Measurements from ENCODE around the gene ENTHD1.

ENTHD1 gene

GRCh38 chr22:39733191-39733590 is 160.4 kb downstream of the ENTHD1 start:
- no peak for FAIRE-seq
- TF ChIP-seq POLR2AphosphoS5 (IDR thresholded peaks at IDR 0.05; ENCODE audit: low read depth, low read length) = no peak
- no peak for TF ChIP-seq POLR2A (IDR thresholded peaks at IDR 0.05; ENCODE audit: low read depth, low read length)
- TF ChIP-seq TAF1 (IDR thresholded peaks at IDR 0.05; ENCODE audit: borderline replicate concordance, low read depth, low read length) = no peak
- no peak for DNase-seq (ENCODE audit: insufficient read length)

DNA sequence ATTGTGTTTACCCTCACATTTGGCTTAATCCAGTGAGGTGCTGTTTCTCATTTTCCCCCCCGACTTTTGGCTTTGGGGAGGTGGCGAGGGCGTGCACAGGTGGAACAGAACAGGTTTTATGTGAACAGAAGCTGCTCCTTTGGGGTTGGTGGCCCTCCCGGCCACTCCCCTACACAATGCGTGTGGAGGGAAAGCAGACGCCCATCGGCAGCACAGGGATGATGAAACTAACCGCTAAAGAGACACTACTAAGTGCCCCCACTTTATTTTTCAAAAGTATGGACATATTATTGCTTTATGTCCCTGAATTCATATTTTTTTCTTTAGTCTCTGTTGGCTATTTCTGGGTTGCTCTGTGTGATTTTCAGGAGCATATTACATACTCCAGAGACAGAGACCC is 160.9 kb downstream of the ENTHD1 start:
- FAIRE-seq (no peak), DNase-seq (ENCODE audit: insufficient read length) (no peak)
- no peak for TF ChIP-seq TAF1 (IDR thresholded peaks at IDR 0.05; ENCODE audit: borderline replicate concordance, low read depth, low read length)
- TF ChIP-seq POLR2A (IDR thresholded peaks at IDR 0.05; ENCODE audit: low read depth, low read length) = no peak
- no peak for TF ChIP-seq POLR2AphosphoS5 (IDR thresholded peaks at IDR 0.05; ENCODE audit: low read depth, low read length)

DNA sequence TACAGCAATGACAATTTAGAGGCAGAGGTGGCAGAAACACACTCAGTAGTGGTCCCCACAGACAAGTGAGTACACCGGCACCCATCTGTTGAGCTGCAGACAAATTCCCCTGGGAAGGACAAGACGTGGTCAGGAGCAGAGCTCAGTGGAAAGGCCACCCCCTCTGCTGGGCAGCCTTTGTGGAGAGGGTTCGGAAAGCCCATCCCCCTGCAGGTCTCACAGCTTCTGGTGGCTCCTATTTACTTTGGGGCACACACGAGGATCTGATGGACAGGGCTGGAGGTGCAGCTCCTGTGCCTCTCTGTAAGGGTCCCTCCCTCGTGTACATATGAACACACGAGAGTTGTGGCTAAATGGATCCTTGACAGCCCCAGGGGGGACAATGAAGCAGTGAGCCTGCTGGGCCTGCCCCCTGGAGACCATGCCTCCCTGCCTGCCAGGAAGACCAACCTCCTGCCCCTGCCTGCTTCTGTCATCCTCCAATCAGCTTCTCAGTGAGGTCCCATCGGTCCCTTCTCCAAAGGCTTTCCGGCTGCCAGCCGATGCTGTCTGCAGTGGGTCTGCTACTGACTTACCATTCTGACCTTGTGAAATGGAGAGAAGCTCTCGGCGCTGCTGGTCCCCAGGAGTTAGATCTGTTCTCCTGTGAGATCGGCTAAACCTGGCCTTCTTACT is 161.5 kb downstream of the ENTHD1 start:
- DNase-seq (ENCODE audit: insufficient read length) (no peak), FAIRE-seq (no peak)
- TF ChIP-seq POLR2A (IDR thresholded peaks at IDR 0.05; ENCODE audit: low read depth, low read length) = no peak

- DNase-seq (ENCODE audit: insufficient read length) (no peak), FAIRE-seq (no peak)
- no peak for TF ChIP-seq POLR2A (IDR thresholded peaks at IDR 0.05; ENCODE audit: low read depth, low read length)
- no peak for TF ChIP-seq TAF1 (IDR thresholded peaks at IDR 0.05; ENCODE audit: borderline replicate concordance, low read depth, low read length)
- TF ChIP-seq POLR2AphosphoS5 (IDR thresholded peaks at IDR 0.05; ENCODE audit: low read depth, low read length) = no peak
Measured at GRCh38 chr22:39731481-39731880, 162.1 kb downstream of the ENTHD1 start.

DNA sequence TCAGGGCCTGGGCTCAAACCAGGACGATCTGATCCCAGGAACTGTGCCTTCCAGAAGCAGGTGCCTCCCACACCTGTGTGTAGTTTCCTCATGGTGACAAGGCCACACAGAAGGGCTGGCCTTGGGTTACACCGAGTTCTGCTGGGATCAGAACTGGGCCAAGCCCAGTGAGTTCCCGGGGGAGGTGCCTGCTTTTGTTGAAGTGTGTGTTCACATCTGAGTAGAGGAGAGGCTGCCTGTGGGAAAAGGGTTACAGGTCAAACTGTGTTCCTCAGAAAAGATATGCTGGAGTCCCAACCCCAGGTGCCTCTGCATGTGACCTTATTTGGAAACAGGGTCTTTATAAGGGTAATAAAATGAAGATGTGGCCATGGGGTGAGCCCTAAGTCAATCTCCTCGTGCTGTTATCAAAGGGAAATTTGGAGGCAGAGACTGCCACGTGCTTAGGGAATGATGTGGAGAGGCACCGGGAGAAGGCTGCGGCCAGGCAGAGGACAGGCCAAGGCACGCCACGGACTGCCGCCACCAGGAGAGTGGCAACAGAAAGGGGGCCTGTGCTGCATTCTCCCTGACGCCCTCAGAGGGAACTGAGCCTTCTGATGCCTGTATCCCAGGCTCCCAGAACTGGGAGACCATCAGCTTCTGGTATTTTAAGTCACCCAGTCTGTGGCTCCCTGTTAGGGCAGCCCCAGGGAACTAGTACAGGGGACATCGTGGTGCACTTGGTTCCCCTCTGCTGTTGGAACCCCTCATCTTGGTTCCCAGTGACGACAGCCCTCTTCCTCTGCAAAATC is 164.2 kb downstream of the ENTHD1 start:
- DNase-seq (ENCODE audit: insufficient read length) (no peak), FAIRE-seq (no peak)
- TF ChIP-seq POLR2A (IDR thresholded peaks at IDR 0.05; ENCODE audit: low read depth, low read length) = no peak
- no peak for TF ChIP-seq POLR2AphosphoS5 (IDR thresholded peaks at IDR 0.05; ENCODE audit: low read depth, low read length)
- TF ChIP-seq TAF1 (IDR thresholded peaks at IDR 0.05; ENCODE audit: borderline replicate concordance, low read depth, low read length) = no peak

DNA sequence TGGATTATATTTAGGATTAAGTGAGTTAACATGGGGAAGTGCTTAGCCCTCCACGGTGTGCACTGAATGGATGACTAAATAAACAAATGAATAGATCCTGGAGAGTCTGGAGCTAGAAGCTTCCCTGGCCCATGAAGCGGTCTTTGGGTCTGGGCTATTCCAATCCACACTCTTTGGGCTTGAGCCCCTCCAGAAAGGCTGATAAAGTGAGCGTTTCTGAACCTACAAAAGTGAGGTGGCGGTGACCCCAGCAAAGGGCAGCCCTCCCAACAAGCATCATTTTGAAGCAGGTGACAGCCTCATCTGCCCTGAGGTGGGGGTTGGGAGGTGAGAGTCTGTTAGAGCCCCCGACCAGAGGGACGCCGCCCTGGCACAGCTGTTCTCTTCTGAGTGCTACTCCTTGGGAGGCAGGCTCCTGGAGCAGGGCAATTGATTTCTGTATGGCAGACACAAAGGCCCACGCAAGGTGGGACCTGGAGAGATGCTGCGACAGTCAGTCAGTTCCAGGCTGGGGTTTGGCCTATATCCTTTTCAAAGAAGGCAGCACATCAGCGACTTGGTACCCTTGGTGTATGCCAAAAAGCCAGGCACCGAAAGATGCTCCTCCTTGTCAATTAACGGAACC is 165.2 kb downstream of the ENTHD1 start:
- FAIRE-seq = no peak
- TF ChIP-seq TAF1 (IDR thresholded peaks at IDR 0.05; ENCODE audit: borderline replicate concordance, low read depth, low read length) (no peak), POLR2A (IDR thresholded peaks at IDR 0.05; ENCODE audit: low read depth, low read length) (no peak), POLR2AphosphoS5 (IDR thresholded peaks at IDR 0.05; ENCODE audit: low read depth, low read length) (no peak)

DNA sequence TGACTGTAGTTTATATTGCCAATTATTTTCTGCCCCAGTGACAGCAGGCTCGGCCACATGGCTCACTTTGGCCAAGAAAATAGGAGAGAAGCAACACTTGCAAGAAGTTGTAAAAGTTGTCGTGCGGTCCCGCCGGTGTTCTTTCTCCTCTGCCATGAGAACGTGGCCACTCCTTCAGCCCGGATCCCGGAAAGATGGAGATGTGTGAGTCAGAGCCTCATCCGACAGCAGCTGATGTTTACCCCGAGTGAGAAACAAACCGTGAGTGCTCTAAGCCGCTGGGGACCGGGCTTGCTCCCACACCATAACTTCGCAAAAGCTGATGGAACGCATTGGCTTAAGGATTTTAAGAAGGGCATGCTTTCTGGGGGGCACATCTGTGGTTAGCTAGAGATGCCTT is 166.0 kb downstream of the ENTHD1 start:
- TF ChIP-seq POLR2AphosphoS5 (IDR thresholded peaks at IDR 0.05; ENCODE audit: low read depth, low read length) (no peak), POLR2A (IDR thresholded peaks at IDR 0.05; ENCODE audit: low read depth, low read length) (no peak), TAF1 (IDR thresholded peaks at IDR 0.05; ENCODE audit: borderline replicate concordance, low read depth, low read length) (no peak)
- DNase-seq (ENCODE audit: insufficient read length) = no peak
- no peak for FAIRE-seq

More for the DNA sequence above, 165.2 kb downstream of the ENTHD1 start:
- no peak for DNase-seq (ENCODE audit: insufficient read length)

GRCh38 chr22:39725351-39726035 is 168.1 kb downstream of the ENTHD1 start:
- FAIRE-seq (no peak), DNase-seq (ENCODE audit: insufficient read length) (no peak)
- TF ChIP-seq POLR2A (IDR thresholded peaks at IDR 0.05; ENCODE audit: low read depth, low read length) (no peak), TAF1 (IDR thresholded peaks at IDR 0.05; ENCODE audit: borderline replicate concordance, low read depth, low read length) (no peak), POLR2AphosphoS5 (IDR thresholded peaks at IDR 0.05; ENCODE audit: low read depth, low read length) (no peak)

DNA sequence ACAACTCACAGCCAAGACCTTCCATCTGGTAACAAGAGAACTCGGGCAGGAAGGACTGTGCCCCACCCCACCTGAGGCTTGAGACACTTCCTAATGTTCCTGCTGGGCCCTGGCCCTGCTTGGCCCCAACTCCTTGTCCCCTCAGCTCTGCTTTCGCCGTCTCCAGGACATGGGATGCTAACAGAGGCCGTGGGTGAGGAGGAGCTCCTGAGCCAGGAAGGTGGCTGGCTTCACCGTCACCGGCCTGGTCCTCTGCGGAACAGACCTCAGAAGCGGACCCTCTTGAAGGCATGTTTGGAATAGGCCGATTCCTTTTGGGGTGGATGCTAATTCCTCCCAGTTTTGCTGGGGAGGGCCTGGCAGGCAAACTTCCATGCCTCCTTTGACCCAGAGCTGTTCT is 168.7 kb downstream of the ENTHD1 start:
- no peak for FAIRE-seq
- DNase-seq (ENCODE audit: insufficient read length) = no peak
- TF ChIP-seq POLR2AphosphoS5 (IDR thresholded peaks at IDR 0.05; ENCODE audit: low read depth, low read length) (no peak), TAF1 (IDR thresholded peaks at IDR 0.05; ENCODE audit: borderline replicate concordance, low read depth, low read length) (no peak)

DNA sequence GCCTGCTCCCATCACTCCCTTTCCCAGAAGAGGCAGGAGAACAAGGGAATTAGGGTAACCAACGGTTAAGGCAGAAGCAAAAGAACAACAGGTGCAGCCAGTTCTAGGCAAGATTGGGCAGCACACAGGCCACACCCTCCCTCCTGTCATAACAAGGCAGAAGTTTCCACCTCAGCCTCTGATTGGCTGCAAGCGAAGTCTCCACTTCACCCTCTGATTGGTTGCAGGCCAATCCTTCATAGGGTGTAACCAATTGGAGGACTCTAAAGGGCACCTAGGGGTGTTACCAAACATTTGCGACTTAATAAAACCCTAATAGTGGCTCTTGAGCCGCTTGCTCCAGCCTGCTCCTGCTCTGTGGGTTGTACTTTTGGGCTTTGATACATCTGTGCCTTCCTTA is 169.2 kb downstream of the ENTHD1 start:
- FAIRE-seq (peak; percentile 51), DNase-seq (ENCODE audit: insufficient read length) (no peak)
- no peak for TF ChIP-seq POLR2AphosphoS5 (IDR thresholded peaks at IDR 0.05; ENCODE audit: low read depth, low read length)
- no peak for TF ChIP-seq TAF1 (IDR thresholded peaks at IDR 0.05; ENCODE audit: borderline replicate concordance, low read depth, low read length)
- no peak for TF ChIP-seq POLR2A (IDR thresholded peaks at IDR 0.05; ENCODE audit: low read depth, low read length)

DNA sequence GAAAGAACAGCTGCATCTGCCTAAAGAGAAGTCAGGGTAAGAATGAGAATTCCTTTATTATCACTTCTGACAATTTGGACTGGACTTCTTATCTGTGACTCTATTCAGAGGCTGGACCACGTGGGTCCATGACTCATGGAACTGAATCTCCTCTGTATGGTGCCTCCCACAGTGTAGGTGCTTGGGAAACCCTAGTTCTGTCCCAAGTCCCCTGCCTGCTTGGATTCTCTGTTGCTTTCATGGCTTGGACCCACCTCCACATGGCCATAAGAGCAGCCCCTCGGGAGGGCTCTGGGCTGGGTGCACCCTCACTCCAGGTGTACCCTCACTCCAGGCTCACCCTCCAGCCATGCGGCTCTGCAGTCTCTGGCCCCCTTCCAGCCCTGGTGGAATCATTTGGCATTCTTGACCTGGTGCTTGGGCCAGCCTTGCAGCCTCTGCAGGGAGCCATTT is 169.6 kb downstream of the ENTHD1 start:
- FAIRE-seq (no peak), DNase-seq (ENCODE audit: insufficient read length) (no peak)
- TF ChIP-seq TAF1 (IDR thresholded peaks at IDR 0.05; ENCODE audit: borderline replicate concordance, low read depth, low read length) = no peak
- TF ChIP-seq POLR2AphosphoS5 (IDR thresholded peaks at IDR 0.05; ENCODE audit: low read depth, low read length) = no peak
- TF ChIP-seq POLR2A (IDR thresholded peaks at IDR 0.05; ENCODE audit: low read depth, low read length) = no peak
